MM.1S (cell line): ENCODE results near the gene CHST11.

Experiments used
- EZH2 ChIP-seq: fragments of 300-600 bp; sonication (generic); optimal IDR thresholded peaks from 2 replicates; pipeline ENCODE3; 2017; ENCODE audit warnings: low read depth, mild to moderate bottlenecking, antibody characterized with exemption, low read length, mixed read lengths
- TF ChIP-seq, protein P1 (sequence below): fragments of 300-600 bp; sonication (generic); IDR thresholded peaks from 2 replicates; pipeline ENCODE4 v1.5.1; 2016; ENCODE audit warnings: antibody characterized with exemption, low read length, mixed read lengths

GRCh38 chr12:104676636-104677035 is 219.9 kb downstream of the CHST11 start:
- no peak for TF ChIP-seq EZH2
- TF ChIP-seq, protein P1, sequence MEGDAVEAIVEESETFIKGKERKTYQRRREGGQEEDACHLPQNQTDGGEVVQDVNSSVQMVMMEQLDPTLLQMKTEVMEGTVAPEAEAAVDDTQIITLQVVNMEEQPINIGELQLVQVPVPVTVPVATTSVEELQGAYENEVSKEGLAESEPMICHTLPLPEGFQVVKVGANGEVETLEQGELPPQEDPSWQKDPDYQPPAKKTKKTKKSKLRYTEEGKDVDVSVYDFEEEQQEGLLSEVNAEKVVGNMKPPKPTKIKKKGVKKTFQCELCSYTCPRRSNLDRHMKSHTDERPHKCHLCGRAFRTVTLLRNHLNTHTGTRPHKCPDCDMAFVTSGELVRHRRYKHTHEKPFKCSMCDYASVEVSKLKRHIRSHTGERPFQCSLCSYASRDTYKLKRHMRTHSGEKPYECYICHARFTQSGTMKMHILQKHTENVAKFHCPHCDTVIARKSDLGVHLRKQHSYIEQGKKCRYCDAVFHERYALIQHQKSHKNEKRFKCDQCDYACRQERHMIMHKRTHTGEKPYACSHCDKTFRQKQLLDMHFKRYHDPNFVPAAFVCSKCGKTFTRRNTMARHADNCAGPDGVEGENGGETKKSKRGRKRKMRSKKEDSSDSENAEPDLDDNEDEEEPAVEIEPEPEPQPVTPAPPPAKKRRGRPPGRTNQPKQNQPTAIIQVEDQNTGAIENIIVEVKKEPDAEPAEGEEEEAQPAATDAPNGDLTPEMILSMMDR, result no peak
